ENCODE results near the gene PSENEN.

- no peak for TF ChIP-seq POLR2A (IDR thresholded peaks at IDR 0.05)
- TF ChIP-seq, protein P1, sequence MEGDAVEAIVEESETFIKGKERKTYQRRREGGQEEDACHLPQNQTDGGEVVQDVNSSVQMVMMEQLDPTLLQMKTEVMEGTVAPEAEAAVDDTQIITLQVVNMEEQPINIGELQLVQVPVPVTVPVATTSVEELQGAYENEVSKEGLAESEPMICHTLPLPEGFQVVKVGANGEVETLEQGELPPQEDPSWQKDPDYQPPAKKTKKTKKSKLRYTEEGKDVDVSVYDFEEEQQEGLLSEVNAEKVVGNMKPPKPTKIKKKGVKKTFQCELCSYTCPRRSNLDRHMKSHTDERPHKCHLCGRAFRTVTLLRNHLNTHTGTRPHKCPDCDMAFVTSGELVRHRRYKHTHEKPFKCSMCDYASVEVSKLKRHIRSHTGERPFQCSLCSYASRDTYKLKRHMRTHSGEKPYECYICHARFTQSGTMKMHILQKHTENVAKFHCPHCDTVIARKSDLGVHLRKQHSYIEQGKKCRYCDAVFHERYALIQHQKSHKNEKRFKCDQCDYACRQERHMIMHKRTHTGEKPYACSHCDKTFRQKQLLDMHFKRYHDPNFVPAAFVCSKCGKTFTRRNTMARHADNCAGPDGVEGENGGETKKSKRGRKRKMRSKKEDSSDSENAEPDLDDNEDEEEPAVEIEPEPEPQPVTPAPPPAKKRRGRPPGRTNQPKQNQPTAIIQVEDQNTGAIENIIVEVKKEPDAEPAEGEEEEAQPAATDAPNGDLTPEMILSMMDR (IDR thresholded peaks at IDR 0.05), result no peak
Observed at GRCh38 chr19:35751839-35752745, 6.6 kb downstream of the PSENEN start.
